ENCODE results near the gene ADM.

ADM gene

DNA sequence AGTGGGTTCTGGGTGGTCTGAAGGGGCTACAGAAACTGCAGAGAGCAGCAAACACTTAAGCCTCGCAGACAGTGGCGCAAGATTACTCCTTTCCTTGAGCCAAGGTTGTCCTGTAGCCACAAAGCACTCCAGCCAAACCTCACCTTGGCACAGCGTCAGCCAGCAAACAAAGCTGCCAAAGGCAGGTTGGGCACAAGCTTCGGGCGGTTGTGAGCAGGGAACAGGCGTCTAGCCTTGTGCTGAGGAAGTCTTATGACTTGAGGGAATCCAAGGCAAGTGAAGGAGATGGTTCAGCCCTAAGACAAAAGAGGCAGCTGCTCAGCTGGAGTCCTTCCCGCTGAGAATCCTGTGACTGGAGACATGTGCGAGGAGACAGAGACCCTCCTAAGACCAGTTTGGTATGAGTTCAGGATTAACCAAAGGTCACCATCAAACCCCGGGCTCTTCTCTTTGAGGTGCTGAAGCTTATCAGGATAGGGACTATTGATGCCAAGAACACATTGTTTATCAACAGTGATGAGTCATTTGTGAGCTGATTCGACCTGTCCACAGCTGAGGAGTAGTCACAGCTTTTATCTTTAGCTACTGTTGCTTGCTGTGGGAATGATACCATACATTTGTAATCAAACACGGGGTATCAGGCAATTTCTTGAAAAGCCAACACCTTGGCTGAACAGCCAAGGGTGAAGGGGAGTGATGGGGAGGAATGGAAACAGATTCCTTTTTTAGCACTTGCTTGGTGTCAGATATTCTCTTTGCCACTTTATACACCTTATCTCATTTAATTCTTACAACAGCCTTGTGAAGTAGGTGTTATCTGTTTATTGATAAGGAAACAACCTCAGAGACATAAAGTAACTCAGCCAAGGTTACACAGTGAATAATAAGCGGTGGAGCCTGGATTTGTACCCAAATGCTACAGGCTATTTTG is 4.6 kb downstream of the ADM start:
- in situ Hi-C loops (cut with MboI; ENCODE audit: low pct_unique_long_range_greater_than_20kb, low sequenced_read_pairs, unreplicated experiment): loop anchor here (10.0 to 25.0 kb wide), 3 partner anchors 322 to 555 kb away; no protein-coding TSS in a partner anchor
- DNase-seq (ENCODE audit: low spot score): no peak
- no peak for TF ChIP-seq CTCF (IDR thresholded peaks at IDR 0.05; ENCODE audit: extremely low read depth, insufficient read depth, missing control alignments)

- no peak for TF ChIP-seq CTCF (IDR thresholded peaks at IDR 0.05; ENCODE audit: extremely low read depth, insufficient read depth, missing control alignments)
- DNase-seq (ENCODE audit: low spot score): no peak
- in situ Hi-C loops (cut with MboI; ENCODE audit: low pct_unique_long_range_greater_than_20kb, low sequenced_read_pairs, unreplicated experiment): loop anchor here (10.0 to 25.0 kb wide), 3 partner anchors 323 to 556 kb away; no protein-coding TSS in a partner anchor
These were observed 5.5 kb downstream of the ADM start for GRCh38 chr11:10310301-10310841.

DNA sequence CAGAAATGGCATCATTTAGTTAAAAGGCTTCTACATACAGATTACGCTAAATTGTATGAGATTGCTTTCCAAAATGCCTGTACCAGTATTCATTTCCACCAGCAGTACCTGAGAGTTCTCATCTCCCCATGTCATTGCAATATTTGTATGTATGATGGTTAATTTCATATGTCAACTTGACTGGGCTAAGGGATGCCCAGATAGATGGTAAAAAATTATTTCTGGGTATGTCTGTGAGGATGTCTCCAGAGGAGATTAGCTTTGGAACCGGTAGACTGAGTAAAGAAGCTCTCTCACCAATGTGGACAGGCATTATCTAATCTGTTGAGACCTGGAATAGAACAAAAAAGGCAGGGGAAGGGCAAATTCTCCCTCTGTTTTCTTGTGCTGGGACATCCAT is 6.9 kb downstream of the ADM start:
- in situ Hi-C loops (cut with MboI; ENCODE audit: low pct_unique_long_range_greater_than_20kb, low sequenced_read_pairs, unreplicated experiment): loop anchor here (10.0 to 25.0 kb wide), 3 partner anchors 325 to 557 kb away; no protein-coding TSS in a partner anchor
- no peak for TF ChIP-seq CTCF (IDR thresholded peaks at IDR 0.05; ENCODE audit: extremely low read depth, insufficient read depth, missing control alignments)
- DNase-seq (ENCODE audit: low spot score): no peak

DNA sequence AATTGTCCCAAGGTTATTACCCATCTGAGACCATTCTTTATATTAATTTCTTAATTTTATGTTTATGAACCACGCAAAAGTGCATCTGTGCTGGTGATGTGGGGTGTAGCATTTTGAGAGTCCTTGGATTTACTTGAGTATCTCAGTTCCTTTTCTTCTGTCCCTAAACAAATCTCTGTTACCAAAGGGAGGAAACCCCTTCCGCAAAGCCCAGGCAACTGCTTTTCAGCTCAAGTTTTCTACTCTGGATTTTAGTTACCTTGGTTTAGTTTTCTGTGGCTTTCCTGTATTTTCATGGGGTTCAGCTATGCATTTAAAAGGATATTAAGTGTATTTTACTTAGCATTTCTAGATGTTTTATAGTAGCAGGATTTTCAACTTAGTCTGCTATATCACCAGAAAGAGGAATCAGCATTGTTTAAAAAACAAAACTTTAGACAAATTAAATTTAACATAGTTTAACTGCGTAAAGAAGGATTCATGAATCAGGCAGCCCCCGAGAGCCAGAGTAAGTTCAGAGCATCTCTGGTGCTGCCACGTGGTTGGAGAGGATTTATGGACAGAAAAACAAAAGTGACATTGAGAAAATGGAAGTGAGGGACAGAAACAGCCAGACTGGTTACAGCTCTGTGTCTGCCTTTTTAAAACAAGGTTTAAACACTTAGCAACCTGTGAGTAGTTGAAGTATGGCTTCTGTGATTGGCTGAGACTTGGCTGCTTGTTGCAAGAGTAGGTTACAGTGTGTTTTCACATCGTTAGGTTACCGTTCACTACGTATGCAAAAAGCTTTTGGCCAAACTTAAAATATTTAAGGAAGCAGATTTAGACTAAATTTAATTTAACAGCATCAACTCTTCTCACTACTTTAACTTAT is 9.6 kb downstream of the ADM start:
- no peak for DNase-seq (ENCODE audit: low spot score)
- no peak for TF ChIP-seq CTCF (IDR thresholded peaks at IDR 0.05; ENCODE audit: extremely low read depth, insufficient read depth, missing control alignments)
- in situ Hi-C loops (cut with MboI; ENCODE audit: low pct_unique_long_range_greater_than_20kb, low sequenced_read_pairs, unreplicated experiment): loop anchor here (10.0 to 25.0 kb wide), 3 partner anchors 327 to 560 kb away; no protein-coding TSS in a partner anchor

GRCh38 chr11:10315083-10315482 is 10.2 kb downstream of the ADM start:
- no peak for TF ChIP-seq CTCF (IDR thresholded peaks at IDR 0.05; ENCODE audit: extremely low read depth, insufficient read depth, missing control alignments)
- in situ Hi-C loops (cut with MboI; ENCODE audit: low pct_unique_long_range_greater_than_20kb, low sequenced_read_pairs, unreplicated experiment): loop anchor here (10.0 to 25.0 kb wide), 3 partner anchors 328 to 560 kb away; no protein-coding TSS in a partner anchor
- no peak for DNase-seq (ENCODE audit: low spot score)
